ENCODE measurements around the gene CCDC63. TPM values are rescaled to one million over a fixed set of nuclear protein-coding genes. Genes with fewer than 3 reads are reported as not detected.

Gene CCDC63
- total RNA-seq, 2 donors from 2014 or later: 0.95 to 3.1 TPM

GRCh38 chr12:110845339-110845682 lies 1.5 kb upstream of the CCDC63 start:
- no peak overlapping the region for H3K9ac ChIP-seq (ENCODE audit: extremely low read depth, low read length, poor library complexity, severe bottlenecking)
- H3K27me3 ChIP-seq (ENCODE audit: control insufficient read depth, insufficient read depth, low read length, poor library complexity, severe bottlenecking): no peaks in the 10 kb centered on the region
- Mint-ChIP-seq H3K36me3 (ENCODE audit: low read depth) (no peaks in the 10 kb centered on the region), H3K27me3 (ENCODE audit: insufficient read depth) (peaks cover 5% of the 10 kb centered on the region), H3K4me1 (no peaks in the 10 kb centered on the region), H3K27ac (no peak overlapping the region), H3K4me3 (no peak overlapping the region), H3K9me3 (no peaks in the 10 kb centered on the region)
- no peak overlapping the region for H3K4me3 ChIP-seq (ENCODE audit: low read length)
- peaks cover 10% of the 10 kb centered on the region for H3K4me1 ChIP-seq (ENCODE audit: control insufficient read depth, insufficient read depth, low read length)
- TF ChIP-seq, protein P1, sequence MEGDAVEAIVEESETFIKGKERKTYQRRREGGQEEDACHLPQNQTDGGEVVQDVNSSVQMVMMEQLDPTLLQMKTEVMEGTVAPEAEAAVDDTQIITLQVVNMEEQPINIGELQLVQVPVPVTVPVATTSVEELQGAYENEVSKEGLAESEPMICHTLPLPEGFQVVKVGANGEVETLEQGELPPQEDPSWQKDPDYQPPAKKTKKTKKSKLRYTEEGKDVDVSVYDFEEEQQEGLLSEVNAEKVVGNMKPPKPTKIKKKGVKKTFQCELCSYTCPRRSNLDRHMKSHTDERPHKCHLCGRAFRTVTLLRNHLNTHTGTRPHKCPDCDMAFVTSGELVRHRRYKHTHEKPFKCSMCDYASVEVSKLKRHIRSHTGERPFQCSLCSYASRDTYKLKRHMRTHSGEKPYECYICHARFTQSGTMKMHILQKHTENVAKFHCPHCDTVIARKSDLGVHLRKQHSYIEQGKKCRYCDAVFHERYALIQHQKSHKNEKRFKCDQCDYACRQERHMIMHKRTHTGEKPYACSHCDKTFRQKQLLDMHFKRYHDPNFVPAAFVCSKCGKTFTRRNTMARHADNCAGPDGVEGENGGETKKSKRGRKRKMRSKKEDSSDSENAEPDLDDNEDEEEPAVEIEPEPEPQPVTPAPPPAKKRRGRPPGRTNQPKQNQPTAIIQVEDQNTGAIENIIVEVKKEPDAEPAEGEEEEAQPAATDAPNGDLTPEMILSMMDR (conservative IDR thresholded peaks at IDR 0.05): no peak
- no peak for DNase-seq
- no peaks in the 10 kb centered on the region for H3K9me3 ChIP-seq (ENCODE audit: control insufficient read depth, low read length)
- H3K27ac ChIP-seq (ENCODE audit: low read depth, low read length): no peak overlapping the region
- no peaks in the 10 kb centered on the region for H3K36me3 ChIP-seq (ENCODE audit: control insufficient read depth, insufficient read depth, low read length)
- 85 to 98% methylated on average over 2 to 4 of the region's 4 CpGs for WGBS, 2 experiments (ENCODE audit: insufficient coverage in 1 of 2, insufficient read length in 1 of 2)

DNA sequence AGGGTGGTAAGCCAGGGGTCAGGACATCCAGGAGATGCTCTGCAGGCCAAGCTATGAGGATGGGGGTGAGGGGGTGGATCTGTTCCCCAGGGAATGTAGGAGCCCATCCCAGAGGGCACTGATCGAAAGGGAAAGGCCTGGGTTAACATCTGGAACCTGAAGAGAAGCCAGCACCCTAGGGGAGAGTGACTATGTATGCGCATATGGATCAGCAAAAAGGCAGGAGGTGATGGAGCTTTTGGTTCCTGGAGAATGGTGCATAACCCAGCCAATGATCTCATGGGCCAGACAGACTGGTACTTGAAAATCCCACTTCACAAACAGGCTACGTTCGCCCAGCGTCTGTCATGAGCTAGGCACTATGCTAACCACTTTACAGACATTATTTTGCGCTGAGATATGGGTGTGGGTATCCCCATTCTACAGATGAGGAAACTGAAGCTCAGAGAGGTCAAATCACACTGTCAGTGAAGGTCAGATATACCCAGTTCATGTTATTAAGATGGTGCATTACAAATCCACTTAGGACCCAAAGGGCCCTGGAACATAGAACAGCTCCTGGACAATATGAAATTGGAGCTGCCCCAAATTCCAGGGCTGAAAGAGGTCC lies 1.6 kb downstream of the CCDC63 start:
- Histone ChIP-seq H3K27me3 (ENCODE audit: control insufficient read depth, insufficient read depth, low read length, poor library complexity, severe bottlenecking) (no peaks in the 10 kb centered on the region), H3K27ac (ENCODE audit: low read depth, low read length) (no peak overlapping the region), H3K9me3 (ENCODE audit: control insufficient read depth, low read length) (no peaks in the 10 kb centered on the region), H3K36me3 (ENCODE audit: control insufficient read depth, insufficient read depth, low read length) (no peaks in the 10 kb centered on the region), H3K4me1 (ENCODE audit: control insufficient read depth, insufficient read depth, low read length) (no peaks in the 10 kb centered on the region), H3K4me3 (ENCODE audit: low read length) (no peak overlapping the region), H3K9ac (ENCODE audit: extremely low read depth, low read length, poor library complexity, severe bottlenecking) (no peak overlapping the region)
- H3K4me1 Mint-ChIP-seq: no peaks in the 10 kb centered on the region
- WGBS, 2 experiments (ENCODE audit: insufficient coverage in 1 of 2, insufficient read length in 1 of 2): 92 to 94% methylated on average over 4 to 6 of the region's 6 CpGs
- H3K27me3 Mint-ChIP-seq (ENCODE audit: insufficient read depth): peaks cover 4% of the 10 kb centered on the region
- no peaks in the 10 kb centered on the region for H3K9me3 Mint-ChIP-seq
- peak; percentile 47 for DNase-seq
- TF ChIP-seq, protein P1 (conservative IDR thresholded peaks at IDR 0.05): no peak
- no peaks in the 10 kb centered on the region for H3K36me3 Mint-ChIP-seq (ENCODE audit: low read depth)
- H3K4me3 Mint-ChIP-seq: no peak overlapping the region
- no peak overlapping the region for H3K27ac Mint-ChIP-seq

DNA sequence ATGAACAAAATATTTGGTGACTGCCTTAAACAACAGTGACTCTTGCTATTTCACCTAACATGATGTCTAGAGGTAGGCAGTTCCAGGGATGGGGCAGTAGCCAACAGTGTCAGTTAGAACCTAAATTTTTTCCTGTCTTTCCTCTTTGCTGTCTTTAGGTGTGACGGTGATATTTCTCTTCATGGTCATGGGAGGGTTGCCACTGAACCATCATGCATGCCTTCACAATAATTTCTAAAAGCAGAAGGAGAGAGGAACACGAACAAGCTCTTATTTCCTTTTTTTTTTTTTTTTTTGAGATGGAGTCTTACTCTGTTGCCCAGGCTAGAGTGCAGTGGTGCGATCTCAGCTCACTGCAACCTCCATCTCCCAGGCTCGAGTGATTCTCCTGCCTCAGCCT lies 2.4 kb downstream of the CCDC63 start:
- no peaks in the 10 kb centered on the region for H3K27me3 ChIP-seq (ENCODE audit: control insufficient read depth, insufficient read depth, low read length, poor library complexity, severe bottlenecking)
- no peak overlapping the region for H3K4me3 ChIP-seq (ENCODE audit: low read length)
- DNase-seq: no peak
- H3K27ac ChIP-seq (ENCODE audit: low read depth, low read length): no peak overlapping the region
- WGBS, 2 experiments (ENCODE audit: insufficient coverage in 1 of 2, insufficient read length in 1 of 2): 97 to 100% methylated on average over 2 to 4 of the region's 4 CpGs
- peaks cover 4% of the 10 kb centered on the region for H3K27me3 Mint-ChIP-seq (ENCODE audit: insufficient read depth)
- TF ChIP-seq, protein P1 (conservative IDR thresholded peaks at IDR 0.05): no peak
- no peaks in the 10 kb centered on the region for H3K36me3 Mint-ChIP-seq (ENCODE audit: low read depth)
- no peaks in the 10 kb centered on the region for H3K9me3 Mint-ChIP-seq
- no peaks in the 10 kb centered on the region for H3K4me1 Mint-ChIP-seq
- H3K36me3 ChIP-seq (ENCODE audit: control insufficient read depth, insufficient read depth, low read length): no peaks in the 10 kb centered on the region
- H3K9ac ChIP-seq (ENCODE audit: extremely low read depth, low read length, poor library complexity, severe bottlenecking): no peak overlapping the region
- no peak overlapping the region for H3K27ac Mint-ChIP-seq
- no peak overlapping the region for H3K4me3 Mint-ChIP-seq
- H3K4me1 ChIP-seq (ENCODE audit: control insufficient read depth, insufficient read depth, low read length): no peaks in the 10 kb centered on the region
- H3K9me3 ChIP-seq (ENCODE audit: control insufficient read depth, low read length): no peaks in the 10 kb centered on the region
